GM21526 (cell line): ENCODE data around the gene NGEF.

Experiments
- ATAC-seq: cut with Tn5 transposase; IDR thresholded peaks from one replicate; pipeline ENCODE4 v1.9.1; 2021; ENCODE audit warnings: moderate library complexity; ENCODE audit not compliant: unreplicated experiment, low FRiP score

The NGEF gene

DNA sequence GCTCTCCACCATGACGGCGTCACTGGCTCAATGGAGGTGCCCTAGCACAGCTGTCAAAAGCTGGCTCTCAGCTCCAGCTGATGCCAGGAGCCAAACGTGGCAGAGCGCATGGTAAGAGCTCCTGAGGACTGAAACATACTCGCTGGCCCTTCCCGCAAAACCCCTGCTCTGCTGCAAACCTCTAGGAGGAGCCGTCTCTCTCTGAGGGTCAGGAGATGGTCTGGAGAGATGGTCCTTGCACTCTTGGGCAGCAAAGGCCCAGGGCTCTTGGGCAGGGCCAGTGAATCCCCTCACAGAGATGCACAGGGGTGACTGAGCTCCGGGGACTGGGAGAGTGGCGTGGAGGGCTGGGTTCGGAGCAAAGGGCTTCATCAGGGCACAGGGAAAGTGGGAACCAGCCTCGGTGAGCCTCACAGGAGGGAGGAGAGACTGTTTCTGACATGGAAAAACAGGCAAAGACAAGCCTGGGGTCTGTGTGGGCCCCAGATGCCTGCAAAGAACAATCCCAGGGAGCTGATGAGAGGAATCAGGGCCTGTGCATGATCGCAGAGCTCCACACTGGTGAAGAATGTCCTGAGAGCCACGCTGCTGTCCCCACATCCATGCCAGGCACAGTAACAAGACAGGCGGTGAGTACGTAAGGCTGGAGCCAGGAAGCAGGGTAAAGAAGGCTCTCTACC is 125.7 kb downstream of the NGEF start:
- no peak for ATAC-seq

DNA sequence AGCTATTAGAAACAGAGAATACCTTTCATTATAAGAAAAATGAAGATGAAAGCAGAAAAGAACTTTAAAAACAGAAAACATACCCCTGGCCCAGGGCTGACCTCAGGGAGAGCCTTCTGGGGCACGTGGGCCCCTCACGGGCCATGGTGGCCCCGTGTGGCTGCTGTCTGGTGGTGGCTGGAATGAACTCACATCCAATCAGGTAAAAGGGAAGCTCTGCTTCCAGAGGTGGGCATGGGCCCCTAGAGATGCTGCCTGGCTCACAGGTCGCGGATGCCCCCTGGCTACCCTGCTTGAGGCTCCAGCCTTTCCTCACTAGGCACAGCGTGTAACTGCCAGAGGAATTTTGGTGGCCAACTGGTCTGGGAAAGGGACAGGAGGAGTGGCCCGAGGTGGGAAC is 126.4 kb downstream of the NGEF start:
- no peak for ATAC-seq

DNA sequence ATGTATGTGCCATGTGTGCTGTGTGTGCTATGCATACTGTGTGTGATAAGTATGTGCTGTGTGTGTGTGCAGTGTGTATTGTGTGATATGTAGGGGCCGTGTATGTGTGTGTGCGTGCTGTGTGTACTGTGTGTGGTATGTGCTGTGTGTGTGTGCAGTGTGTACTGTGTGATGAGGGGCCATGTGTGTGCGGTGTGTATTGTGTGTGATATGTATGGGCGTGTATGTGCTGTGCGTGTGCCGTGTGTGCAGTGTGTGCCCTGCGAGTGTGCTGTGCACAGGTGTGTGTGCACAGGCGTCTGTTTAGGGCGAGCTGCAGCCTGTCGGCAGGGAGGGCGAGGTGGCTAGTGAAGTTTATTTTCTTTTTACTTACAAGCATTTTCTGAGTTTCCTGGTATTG is 126.9 kb downstream of the NGEF start:
- ATAC-seq, result no peak

DNA sequence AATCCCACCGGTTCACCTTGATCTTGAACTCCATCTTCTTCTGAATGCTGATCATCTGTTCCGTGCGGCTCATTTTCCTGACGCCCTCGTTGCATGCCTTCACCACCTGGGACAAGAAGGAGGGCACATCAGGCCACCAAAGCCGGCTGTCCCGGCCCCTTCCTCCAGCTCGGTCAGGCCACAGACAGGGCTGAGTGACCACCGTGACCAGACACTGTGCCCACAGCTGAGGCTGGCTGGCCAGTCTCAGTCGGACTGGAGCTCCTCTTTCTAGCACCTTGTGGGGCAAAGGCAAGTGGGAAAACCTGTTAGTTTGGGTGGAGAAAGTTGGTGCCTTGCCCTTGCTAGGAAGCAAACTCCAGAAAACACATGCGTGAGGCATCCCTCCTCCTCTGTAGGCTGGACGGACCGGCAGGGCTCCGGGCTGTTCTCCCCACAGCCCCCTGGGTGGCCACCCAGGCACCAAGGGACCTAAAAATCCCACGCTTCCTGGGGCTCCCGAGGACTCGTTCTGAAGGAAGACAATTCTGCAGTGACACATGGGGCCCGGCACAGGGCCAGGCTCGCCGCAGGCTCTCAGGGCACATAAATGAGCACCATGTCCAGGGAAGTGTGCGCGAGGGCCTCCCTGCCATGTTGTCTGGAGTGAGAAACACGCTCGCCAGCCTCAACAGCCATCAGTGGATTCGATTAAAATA is 127.6 kb downstream of the NGEF start:
- ATAC-seq, result no peak

DNA sequence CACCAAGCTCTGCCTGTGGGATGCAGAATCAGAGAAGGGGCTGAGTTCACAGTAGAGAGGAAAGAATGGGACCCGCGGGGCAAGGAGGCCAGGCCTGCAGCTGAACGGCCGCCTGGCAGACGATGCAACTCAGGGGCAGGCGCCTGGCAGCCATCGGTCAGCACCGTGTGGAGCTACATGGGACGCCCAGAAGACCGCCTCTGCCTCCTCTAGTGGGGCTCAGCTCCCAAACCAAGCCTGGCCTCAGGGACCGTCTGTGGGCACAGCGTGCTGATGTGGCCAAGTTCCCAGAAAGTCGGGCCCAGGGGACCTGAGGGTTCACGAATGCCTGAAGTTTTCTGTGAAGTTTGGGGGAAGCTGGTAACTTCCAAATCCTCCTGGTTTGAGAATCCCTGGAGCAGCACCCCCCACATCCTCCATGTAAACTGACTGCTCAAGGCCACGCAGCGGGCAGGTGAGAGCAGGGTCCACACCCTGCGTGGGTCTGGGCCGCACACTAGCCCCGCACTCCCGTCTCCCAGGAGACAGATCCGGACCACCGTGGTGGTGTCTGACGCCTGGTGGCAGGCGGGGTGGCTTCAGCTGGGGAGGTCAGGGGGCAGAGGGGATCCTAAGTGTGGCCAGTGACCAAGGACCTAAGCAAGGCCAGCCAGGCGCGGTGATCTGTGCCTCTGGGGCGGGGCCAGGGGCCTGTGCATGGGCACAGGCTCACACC is 128.3 kb downstream of the NGEF start:
- no peak for ATAC-seq

DNA sequence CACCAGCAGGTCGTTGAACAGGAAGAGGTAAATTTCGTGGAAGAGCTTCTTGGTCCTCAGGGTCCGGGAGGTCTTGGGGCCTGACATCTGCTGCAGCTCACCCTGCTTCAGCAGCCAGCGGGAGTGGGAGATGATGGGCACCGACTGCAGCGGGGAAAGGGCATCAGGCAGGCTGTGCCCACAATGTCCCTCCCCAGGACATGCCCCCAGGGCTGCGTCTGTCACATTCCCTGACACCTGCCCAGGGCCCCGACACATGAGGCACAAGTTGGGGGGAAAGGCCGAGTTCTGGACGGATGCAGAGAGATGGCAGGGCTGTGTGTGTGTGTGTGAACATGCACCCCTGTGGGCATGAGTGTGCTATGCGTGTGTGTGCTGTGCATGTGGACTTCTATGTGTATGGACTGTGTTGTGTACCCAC is 129.0 kb downstream of the NGEF start:
- ATAC-seq, result no peak

DNA sequence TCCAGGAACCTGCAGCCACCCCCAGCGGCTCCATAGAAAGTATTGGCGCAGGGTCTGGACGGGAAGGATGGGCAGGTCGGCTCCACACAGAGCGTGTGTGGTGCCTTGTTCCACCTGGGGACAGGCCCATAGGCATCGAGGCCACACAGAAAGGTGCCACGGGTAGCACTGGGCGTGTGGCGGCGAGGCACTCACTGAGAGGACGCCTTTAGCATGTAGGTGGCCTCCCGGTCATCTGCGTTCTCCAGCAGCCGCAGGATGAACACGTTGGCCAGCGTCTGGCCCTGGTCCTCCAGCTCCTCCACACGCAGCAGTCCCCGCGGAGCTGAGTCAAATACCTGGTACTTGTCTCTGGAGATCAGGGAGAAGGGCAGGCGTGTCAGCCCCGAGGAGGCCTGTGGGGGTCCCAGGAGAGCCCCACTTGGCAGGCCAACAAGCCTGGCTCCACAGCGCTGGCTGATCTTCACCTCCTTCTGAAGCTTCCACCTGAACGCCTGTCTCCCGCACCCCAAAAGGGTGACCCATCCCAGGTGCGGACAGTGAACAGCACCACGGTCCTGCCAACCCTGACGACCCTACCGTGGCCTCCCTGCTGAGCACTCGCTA is 129.8 kb downstream of the NGEF start:
- no peak for ATAC-seq

DNA sequence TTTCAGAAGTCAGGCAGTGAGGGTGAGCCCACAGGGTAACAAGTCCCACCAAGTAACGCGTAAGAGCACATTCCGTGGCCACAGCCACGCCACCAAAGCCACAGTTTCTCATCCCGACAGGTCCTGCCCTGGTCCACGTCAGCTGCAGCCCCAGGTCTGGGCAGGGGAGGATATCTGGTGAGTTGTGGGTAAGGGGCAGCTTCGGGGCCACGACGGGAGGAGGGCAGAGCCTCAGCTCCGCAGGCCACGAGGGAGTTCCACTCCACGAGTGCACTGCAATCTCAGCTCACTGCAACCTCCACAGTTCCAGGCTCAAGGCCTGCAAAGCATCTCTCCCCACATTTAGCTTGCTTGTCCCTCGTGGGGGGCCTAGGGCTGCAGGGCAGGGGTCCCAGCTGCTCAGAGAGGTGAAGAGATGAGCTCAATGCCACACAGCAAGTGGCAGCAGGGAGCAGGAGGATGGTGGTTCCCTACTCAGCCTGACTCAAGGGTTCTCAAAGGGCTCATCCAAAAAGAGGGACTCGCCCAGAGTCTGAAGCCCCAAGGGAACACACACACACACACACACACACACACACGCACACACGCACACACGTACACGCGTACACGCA is 130.4 kb downstream of the NGEF start:
- ATAC-seq, result no peak

DNA sequence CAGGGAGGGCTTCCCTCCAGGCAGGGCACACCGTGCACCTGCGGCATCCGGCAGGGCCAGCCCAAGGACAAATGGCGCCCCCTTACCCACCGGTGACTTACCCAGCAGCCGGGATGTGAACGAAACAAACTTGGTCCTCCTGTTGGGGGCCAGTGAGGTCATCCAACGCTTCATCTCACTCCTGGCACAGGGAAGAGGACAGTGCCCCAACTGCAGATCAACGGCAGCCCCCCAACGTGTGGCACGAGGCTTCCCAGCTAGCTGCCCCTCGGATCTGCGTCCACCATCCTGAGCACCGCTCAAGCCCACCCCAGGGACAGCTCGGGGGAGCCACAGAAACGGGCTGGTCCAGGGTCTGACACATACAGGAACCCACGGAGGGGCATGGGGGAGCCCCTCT is 131.0 kb downstream of the NGEF start:
- no peak for ATAC-seq

DNA sequence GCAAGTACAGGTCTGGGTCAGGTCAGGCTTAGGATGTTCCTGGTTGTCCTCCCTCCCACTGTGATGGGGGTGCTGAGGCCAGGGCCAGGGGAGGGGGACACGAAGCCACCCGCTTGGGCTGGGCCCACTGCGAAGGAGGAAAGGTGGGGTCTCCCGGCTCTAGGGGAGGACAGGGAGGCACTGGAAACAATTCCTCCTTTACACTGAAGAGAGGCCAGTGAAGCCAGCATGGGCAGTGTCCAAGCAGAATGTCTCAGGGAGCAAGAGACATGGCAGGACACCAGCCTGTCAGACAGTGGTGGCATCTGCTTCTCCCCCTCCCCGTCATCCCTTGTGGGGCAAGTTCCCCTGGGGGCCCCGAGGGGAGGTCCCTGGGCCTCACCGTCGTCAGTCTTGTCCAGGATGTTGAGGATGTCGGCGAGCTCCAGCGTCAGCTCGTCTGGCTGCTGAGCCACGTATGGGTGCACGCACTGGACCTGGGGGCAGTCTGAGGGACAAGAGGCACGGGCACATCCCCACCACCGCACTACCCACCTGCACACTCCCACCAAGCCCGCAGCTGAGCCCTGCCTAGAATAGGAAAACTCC is 132.2 kb downstream of the NGEF start:
- ATAC-seq, result no peak

DNA sequence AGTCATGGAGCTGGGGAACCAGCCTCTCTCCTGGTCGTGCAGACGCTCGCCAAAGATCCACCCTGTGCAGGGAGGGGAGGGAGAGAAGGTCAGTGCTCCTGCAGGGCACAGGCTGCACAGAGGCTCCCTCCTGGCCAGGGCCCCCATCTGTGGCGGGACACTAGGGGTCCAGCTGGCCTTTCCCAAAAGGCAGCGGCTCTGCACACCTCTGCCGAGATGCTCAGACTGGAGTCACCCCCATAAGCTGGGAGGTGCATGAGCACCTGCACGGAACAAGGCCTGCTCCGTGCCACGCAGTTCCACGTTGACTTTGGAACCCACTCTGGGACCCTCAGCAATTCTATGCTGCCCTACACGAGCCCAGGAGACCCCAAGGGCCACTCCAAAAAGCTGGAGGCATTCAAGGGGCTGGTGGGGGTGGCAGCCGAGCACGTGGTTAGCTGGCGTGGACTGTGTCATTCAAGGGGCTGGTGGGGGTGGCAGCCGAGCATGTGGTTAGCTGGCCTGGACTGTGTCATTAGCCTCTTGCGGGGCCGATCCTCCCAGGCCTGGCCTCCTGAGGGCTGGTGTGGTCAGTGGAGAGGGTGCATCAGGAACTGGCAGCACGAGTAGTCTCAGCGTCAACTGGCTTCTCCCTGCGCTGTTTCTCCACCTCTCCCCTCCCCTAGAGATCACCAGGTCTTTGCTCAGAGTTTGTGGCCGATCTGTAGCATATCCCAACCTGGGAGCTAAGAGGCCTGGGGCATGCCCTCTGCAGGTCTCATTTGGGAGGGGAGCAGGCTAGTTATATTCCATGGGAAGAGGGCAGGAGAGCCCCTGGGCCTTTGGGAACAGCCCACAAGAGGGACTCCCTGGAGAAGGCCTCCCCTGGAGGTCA is 133.2 kb downstream of the NGEF start:
- no peak for ATAC-seq

DNA sequence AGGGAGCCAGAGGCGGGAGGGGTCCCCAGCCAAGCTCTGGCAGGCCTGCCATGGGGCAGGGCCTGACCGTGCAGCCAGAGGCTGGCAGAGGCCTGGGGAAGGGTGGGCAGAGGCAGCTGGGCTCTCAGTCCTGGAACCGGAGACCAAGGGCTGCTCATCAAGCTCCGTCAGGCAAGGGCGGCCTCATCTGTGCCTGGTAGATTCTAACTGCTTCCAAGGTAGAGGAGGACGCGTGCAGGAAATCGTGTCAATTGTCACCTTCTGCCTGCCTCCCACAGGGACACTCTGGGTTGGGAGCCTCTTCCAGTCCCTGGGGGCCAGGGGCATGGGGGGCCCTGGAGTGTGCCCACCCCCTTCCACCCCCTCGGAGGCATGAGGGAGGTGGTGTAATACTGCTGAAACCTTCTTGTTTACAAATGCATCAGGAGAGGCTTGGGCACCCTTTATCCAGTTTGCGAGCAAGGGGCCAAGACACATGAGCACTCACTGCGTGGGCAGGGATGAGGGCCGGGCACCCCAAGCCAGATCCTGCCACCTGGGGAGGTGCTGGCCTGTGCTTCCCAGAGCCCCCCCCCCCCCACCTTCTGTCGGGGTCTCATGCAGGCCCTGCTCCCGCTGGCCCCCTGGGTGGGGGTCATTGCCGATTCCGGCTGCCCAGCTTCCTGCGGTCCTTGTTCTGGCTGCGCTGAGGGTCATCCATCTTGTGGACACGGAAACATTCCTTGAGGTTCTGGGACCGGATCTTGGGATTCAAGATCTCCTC is 134.0 kb downstream of the NGEF start:
- ATAC-seq, result no peak

DNA sequence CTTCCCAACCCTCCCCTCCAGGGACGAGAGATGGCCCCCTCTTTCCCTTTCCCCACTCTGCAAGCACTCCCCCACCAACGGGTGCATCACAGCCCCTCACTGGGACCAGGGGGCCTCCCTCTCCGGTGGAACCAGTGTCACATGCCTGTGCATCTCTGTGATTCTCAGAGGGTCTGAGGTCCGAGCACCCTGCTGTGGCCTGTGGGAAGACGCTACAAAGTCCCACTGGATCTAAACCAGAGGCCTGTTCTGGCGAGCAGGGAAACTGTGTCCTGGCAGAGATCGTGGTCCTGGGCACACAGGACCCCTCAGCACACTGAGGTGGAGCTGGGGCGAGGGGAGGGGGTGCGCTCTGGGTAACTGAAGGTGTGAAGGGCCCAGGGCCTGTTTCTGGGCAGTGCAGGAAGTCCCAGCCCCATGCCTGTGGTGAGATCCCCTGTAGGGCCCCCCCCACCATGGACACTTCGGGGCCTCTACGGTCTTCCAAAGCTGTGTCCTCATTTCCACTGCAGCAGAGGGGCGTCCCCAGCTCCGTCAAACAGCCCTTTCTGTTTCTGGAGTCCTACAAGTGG is 135.0 kb downstream of the NGEF start:
- ATAC-seq, result no peak

DNA sequence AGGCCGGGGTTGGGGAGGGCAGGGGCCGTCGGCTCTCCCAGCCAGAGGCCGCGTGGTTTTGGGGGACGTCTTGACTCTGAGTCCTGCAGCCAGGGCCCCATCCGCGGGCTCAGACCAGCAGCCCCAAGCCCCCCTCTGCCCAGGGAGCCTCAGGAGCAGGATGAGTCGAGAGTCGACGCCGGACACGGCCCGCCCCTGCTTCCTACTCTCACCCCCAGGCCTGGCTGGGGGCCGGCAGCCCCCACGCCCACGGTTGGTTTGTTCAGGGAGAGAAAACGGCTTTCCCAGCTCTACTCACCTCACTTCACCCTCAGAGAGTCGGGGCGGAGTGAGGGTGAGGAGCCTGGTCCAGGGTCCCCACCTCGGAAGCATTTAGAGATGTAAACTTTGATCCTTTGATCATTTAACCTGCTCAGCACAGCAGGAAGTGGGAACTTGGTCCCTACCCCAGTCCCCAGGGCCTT is 136.0 kb downstream of the NGEF start:
- no peak for ATAC-seq

DNA sequence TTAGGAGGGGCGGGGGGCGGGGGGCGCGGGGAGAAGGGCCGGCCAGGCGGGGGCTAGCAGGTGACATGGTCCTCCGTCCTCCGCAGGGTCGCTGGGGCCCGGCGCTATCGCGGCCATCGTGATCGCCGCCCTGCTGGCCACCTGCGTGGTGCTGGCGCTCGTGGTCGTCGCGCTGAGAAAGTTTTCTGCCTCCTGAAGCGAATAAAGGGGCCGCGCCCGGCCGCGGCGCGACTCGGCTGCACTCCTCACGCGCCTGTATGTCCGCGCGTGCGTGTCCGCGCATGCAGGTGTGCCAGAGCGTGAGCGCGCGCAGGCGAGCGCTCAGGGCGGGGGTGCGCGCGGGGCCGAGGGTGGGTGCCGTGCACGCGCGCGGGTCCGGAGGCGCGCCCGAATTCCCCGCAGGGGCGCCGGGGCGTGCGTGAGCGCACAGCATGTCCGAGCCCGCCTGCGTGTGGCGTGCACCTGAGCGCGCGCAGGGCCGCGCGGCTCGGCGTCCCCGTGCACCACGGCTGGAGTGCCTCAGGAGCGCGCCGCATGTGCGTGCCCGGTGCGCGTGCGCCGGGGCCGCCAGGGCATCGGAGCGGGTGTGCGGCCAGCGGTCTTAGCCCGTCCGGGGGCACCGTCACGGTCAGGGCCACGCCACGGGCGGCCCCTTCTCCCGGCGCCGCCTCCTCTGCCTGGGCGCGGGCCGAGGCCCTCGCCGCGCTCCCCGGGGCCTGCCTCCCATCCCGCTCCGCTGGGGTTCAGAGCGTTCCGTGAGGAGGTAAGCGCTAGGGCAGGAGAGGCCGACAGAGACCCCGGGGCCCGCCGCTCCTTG is 136.7 kb downstream of the NGEF start:
- no peak for ATAC-seq

DNA sequence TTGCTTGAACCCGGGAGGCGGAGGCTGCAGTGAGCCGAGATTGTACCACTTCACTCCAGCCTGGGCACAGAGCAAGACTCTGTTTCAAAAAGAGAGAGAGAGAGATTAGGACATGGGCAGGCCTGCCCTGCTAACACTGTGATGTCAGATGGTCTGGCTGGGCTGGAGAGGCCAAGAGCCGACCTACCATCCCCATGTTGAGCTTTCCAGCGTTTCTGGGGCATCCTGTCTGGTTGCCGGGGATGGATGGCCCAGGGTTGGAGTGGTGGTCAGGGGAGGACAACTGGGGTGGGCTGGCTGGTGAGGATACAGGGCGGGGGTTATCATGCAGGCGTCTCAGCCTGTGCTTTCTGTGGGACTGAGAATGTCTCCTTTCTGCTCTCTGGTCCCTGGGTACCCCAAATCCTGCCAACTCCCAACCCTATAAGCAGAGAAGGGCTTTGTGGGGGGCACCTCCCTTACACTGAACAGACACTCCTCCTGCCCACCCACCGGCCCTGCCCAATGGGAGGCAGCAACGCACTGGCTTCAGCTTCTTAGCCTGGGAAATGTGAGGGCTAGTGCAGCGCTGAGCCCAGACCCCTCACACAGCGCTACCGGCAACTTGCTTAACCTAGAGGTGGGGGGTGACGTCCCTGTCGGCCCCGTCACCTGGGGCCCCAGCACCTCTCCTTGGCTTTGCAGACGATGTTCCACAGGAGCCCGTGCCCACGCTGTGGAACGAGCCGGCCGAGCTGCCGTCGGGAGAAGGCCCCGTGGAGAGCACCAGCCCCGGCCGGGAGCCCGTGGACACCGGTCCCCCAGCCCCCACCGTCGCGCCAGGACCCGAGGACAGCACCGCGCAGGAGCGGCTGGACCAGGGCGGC is 137.6 kb downstream of the NGEF start:
- ATAC-seq, result no peak
